ENCODE data around the gene ADAMTSL1. TPM values are rescaled to one million over a fixed set of nuclear protein-coding genes. Genes with fewer than 3 reads are reported as not detected.

The ADAMTSL1 gene
- total and polyA plus RNA-seq, 2 donors (not counting 3 experiments of a cell fraction or from before 2014, with no cell fraction given): 15.0 to 18.4 TPM

DNA sequence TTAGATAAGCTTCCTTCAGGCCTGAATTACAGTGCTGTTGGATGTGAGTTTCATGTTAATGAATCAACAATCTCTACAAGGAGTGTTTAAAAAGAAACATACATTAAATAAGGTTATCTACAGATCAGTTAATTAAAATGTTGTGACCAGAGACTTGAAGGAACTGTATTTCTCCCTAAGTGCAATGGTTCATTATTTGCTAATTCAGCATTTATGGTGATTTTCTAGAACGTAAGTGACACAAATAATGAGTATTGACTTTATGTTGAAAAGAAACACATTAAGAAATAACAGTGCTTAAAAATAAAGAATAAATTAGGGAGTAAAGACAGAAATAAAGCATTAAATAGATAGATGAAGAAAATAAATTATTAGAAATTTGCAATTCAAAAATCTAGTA lies 74.5 kb downstream of the ADAMTSL1 start:
- dilution Hi-C loops (cut with MboI; ENCODE audit: extremely low pct_ligation_motif_present, low sequenced_read_pairs) (no loop called here), intact Hi-C loops (cut with micrococcal nuclease) (loop anchor here (5.0 kb wide), 1 partner anchor 106 kb away; no protein-coding TSS in a partner anchor)
- no peak overlapping the region for H2AFZ ChIP-seq (ENCODE audit: low read depth, low read length)
- POLR2A ChIA-PET: no interaction called here
- CTCF ChIA-PET: no interaction called here
- H3K79me2 ChIP-seq (ENCODE audit: control insufficient read depth, insufficient read depth, low read length): no peaks in the 10 kb centered on the region
- H3K36me3 ChIP-seq (ENCODE audit: control insufficient read depth in 2 of 2, extremely low read depth in 1 of 2, insufficient read depth in 2 of 2, low read length in 2 of 2): no peaks in the 10 kb centered on the region
- H3K27ac ChIP-seq (ENCODE audit: insufficient read depth, low read depth, low read length): no peak overlapping the region
- no peaks in the 10 kb centered on the region for H3K9me3 ChIP-seq (replicated peaks; ENCODE audit: control insufficient read depth, insufficient read depth, low read length)
- no peaks in the 10 kb centered on the region for H3K9me1 ChIP-seq (replicated peaks; ENCODE audit: control insufficient read depth, extremely low read depth, insufficient read depth, low read length)
- no peak overlapping the region for H3K9ac ChIP-seq (replicated peaks; ENCODE audit: extremely low read depth, insufficient read depth, low read length)
- H3K4me1 ChIP-seq (ENCODE audit: control insufficient read depth, extremely low read depth, insufficient read depth, low read length): peaks cover 9% of the 10 kb centered on the region
- TF ChIP-seq POLR2AphosphoS5 (IDR thresholded peaks at IDR 0.05; ENCODE audit: insufficient read depth, low read depth, low read length) (no peak), POLR2A (IDR thresholded peaks at IDR 0.05; ENCODE audit: low read depth, low read length) (no peak), FOS (IDR thresholded peaks at IDR 0.05; ENCODE audit: borderline replicate concordance, insufficient read depth, low read length) (no peak), MYC (IDR thresholded peaks at IDR 0.05; ENCODE audit: low read depth, low read length) (no peak), EZH2 (IDR thresholded peaks at IDR 0.05; ENCODE audit: borderline replicate concordance, low read depth, low read length, severe bottlenecking) (no peak), GATA2 (IDR thresholded peaks at IDR 0.05; ENCODE audit: insufficient read depth, insufficient read length, low read depth, low read length) (no peak), JUN (IDR thresholded peaks at IDR 0.05; ENCODE audit: borderline replicate concordance, insufficient read depth, insufficient read length, low read depth) (no peak)
- TF ChIP-seq, protein P1, sequence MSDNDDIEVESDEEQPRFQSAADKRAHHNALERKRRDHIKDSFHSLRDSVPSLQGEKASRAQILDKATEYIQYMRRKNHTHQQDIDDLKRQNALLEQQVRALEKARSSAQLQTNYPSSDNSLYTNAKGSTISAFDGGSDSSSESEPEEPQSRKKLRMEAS (IDR thresholded peaks at IDR 0.05; ENCODE audit: insufficient read depth, insufficient read length): no peak
- TF ChIP-seq, protein P2, sequence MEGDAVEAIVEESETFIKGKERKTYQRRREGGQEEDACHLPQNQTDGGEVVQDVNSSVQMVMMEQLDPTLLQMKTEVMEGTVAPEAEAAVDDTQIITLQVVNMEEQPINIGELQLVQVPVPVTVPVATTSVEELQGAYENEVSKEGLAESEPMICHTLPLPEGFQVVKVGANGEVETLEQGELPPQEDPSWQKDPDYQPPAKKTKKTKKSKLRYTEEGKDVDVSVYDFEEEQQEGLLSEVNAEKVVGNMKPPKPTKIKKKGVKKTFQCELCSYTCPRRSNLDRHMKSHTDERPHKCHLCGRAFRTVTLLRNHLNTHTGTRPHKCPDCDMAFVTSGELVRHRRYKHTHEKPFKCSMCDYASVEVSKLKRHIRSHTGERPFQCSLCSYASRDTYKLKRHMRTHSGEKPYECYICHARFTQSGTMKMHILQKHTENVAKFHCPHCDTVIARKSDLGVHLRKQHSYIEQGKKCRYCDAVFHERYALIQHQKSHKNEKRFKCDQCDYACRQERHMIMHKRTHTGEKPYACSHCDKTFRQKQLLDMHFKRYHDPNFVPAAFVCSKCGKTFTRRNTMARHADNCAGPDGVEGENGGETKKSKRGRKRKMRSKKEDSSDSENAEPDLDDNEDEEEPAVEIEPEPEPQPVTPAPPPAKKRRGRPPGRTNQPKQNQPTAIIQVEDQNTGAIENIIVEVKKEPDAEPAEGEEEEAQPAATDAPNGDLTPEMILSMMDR (IDR thresholded peaks at IDR 0.05; ENCODE audit: extremely low read depth in 1 of 2, insufficient read depth in 1 of 2, low read depth in 1 of 2, low read length in 2 of 2): no peak
- H3K27me3 ChIP-seq (ENCODE audit: control insufficient read depth in 2 of 2, insufficient read depth in 2 of 2, low read length in 2 of 2): no peaks in the 10 kb centered on the region
- H3K4me2 ChIP-seq (ENCODE audit: insufficient read depth, low read length): no peak overlapping the region
- H3K4me3 ChIP-seq (replicated peaks in 1 of 3; ENCODE audit: insufficient read depth in 1 of 3, low read depth in 1 of 3, low read length in 3 of 3): no peak overlapping the region
- H4K20me1 ChIP-seq (replicated peaks; ENCODE audit: control insufficient read depth, extremely low read depth, insufficient read depth, low read length): no peaks in the 10 kb centered on the region
- FAIRE-seq: no peak
- no TSS peak for BruUV-seq (replicated peaks)
- DNase-seq (ENCODE audit: low read depth, low spot score): no peak
